ENCODE measurements around the gene DRAM1. TPM values are rescaled to one million over a fixed set of nuclear protein-coding genes. Genes with fewer than 3 reads are reported as not detected.
"Not testable (repeated sequence)": the region's sequence is repeated elsewhere in the genome, so short reads cannot be mapped to it uniquely, and the experiment has no call there.

Gene DRAM1
- total RNA-seq, 3 donors from 2014 or later (not counting 1 experiment from before 2014, with no cell fraction given): 9.8 to 10.5 (median 10.0) TPM

- Mint-ChIP-seq H3K27ac (no peak overlapping the region), H3K36me3 (no peaks in the 10 kb centered on the region), H3K4me1 (peaks cover 6 to 11% of the 10 kb centered on the region in 2 donors), H3K9me3 (no peaks in the 10 kb centered on the region), H3K27me3 (ENCODE audit: low read depth in 2 of 2) (no peaks in the 10 kb centered on the region), H3K4me3 (no peak overlapping the region)
- no peak for ATAC-seq
- no peaks in the 10 kb centered on the region for H3K27me3 ChIP-seq (ENCODE audit: control insufficient read depth, insufficient read depth, low read length)
- DNase-seq: no peak
- H3K4me1 ChIP-seq (ENCODE audit: control insufficient read depth, insufficient read depth, low read length): no peaks in the 10 kb centered on the region
- intact Hi-C loops (cut with micrococcal nuclease): no loop called here
- H3K4me3 ChIP-seq (ENCODE audit: low read length): no peak overlapping the region
- H3K36me3 ChIP-seq (ENCODE audit: control insufficient read depth, insufficient read depth, low read length): no peaks in the 10 kb centered on the region
- TF ChIP-seq CTCF (IDR thresholded peaks at IDR 0.05): no peak
- H3K9me3 ChIP-seq (ENCODE audit: control insufficient read depth, insufficient read depth, low read length): no peaks in the 10 kb centered on the region
- H3K27ac ChIP-seq (ENCODE audit: low read length): no peak overlapping the region
- WGBS (ENCODE audit: insufficient coverage): 29% methylated on average over 1 of the region's 3 CpGs
These were observed 22.0 kb upstream of the DRAM1 start for GRCh38 chr12:101855364-101855884.

GRCh38 chr12:101855976-101856375, 21.4 kb upstream of the DRAM1 start:
- no peak for ATAC-seq
- H3K36me3 ChIP-seq (ENCODE audit: control insufficient read depth, insufficient read depth, low read length): no peaks in the 10 kb centered on the region
- Mint-ChIP-seq H3K9me3 (no peaks in the 10 kb centered on the region), H3K4me1 (peaks cover 6 to 11% of the 10 kb centered on the region in 2 donors), H3K27me3 (ENCODE audit: low read depth in 2 of 2) (no peaks in the 10 kb centered on the region), H3K27ac (no peak overlapping the region), H3K4me3 (no peak overlapping the region), H3K36me3 (no peaks in the 10 kb centered on the region)
- no peak for DNase-seq
- H3K27ac ChIP-seq (ENCODE audit: low read length): no peak overlapping the region
- no CpG with 5 or more reads among the region's 3 CpGs for WGBS (ENCODE audit: insufficient coverage)
- H3K4me1 ChIP-seq (ENCODE audit: control insufficient read depth, insufficient read depth, low read length): no peaks in the 10 kb centered on the region
- H3K9me3 ChIP-seq (ENCODE audit: control insufficient read depth, insufficient read depth, low read length): no peaks in the 10 kb centered on the region
- no peak overlapping the region for H3K4me3 ChIP-seq (ENCODE audit: low read length)
- intact Hi-C loops (cut with micrococcal nuclease): no loop called here
- no peak for TF ChIP-seq CTCF (IDR thresholded peaks at IDR 0.05)
- no peaks in the 10 kb centered on the region for H3K27me3 ChIP-seq (ENCODE audit: control insufficient read depth, insufficient read depth, low read length)

- H3K27me3 ChIP-seq (ENCODE audit: control insufficient read depth, insufficient read depth, low read length); H3K9me3 Mint-ChIP-seq; H3K9me3 ChIP-seq (ENCODE audit: control insufficient read depth, insufficient read depth, low read length); H3K27me3 Mint-ChIP-seq (ENCODE audit: low read depth in 2 of 2); H3K4me3 ChIP-seq (ENCODE audit: low read length); H3K4me1 ChIP-seq (ENCODE audit: control insufficient read depth, insufficient read depth, low read length); H3K4me3 Mint-ChIP-seq; H3K36me3 Mint-ChIP-seq; ATAC-seq; intact Hi-C loops (cut with micrococcal nuclease); H3K27ac Mint-ChIP-seq; DNase-seq; H3K27ac ChIP-seq (ENCODE audit: low read length); H3K36me3 ChIP-seq (ENCODE audit: control insufficient read depth, insufficient read depth, low read length): not testable (repeated sequence)
- WGBS (ENCODE audit: insufficient coverage): 81% methylated on average over 5 of the region's 5 CpGs
- H3K4me1 Mint-ChIP-seq: peaks cover 6 to 11% of the 10 kb centered on the region in 2 donors
These were observed 20.8 kb upstream of the DRAM1 start for GRCh38 chr12:101856614-101857013.

GRCh38 chr12:101857043-101857558, 20.3 kb upstream of the DRAM1 start:
- ATAC-seq (no peak), DNase-seq (no peak)
- no peak overlapping the region for H3K4me3 ChIP-seq (ENCODE audit: low read length)
- Mint-ChIP-seq H3K4me3 (no peak overlapping the region), H3K4me1 (peaks cover 6 to 11% of the 10 kb centered on the region in 2 donors), H3K27ac (no peak overlapping the region), H3K36me3 (no peaks in the 10 kb centered on the region), H3K9me3 (no peaks in the 10 kb centered on the region), H3K27me3 (ENCODE audit: low read depth in 2 of 2) (no peaks in the 10 kb centered on the region)
- WGBS (ENCODE audit: insufficient coverage): 73% methylated on average over 1 of the region's 1 CpG
- H3K4me1 ChIP-seq (ENCODE audit: control insufficient read depth, insufficient read depth, low read length): no peaks in the 10 kb centered on the region
- no peaks in the 10 kb centered on the region for H3K36me3 ChIP-seq (ENCODE audit: control insufficient read depth, insufficient read depth, low read length)
- H3K9me3 ChIP-seq (ENCODE audit: control insufficient read depth, insufficient read depth, low read length): no peaks in the 10 kb centered on the region
- H3K27ac ChIP-seq (ENCODE audit: low read length): no peak overlapping the region
- intact Hi-C loops (cut with micrococcal nuclease): no loop called here
- TF ChIP-seq CTCF (IDR thresholded peaks at IDR 0.05): no peak
- H3K27me3 ChIP-seq (ENCODE audit: control insufficient read depth, insufficient read depth, low read length): no peaks in the 10 kb centered on the region
